GM18870 (cell line): Measurements from ENCODE around the gene ONECUT3.

Experiments
- ATAC-seq: cut with Tn5 transposase; IDR thresholded peaks from one replicate; pipeline ENCODE4 v1.9.1; 2021; ENCODE audit warnings: moderate library complexity; ENCODE audit not compliant: unreplicated experiment

The ONECUT3 gene

GRCh38 chr19:1767464-1767933 lies 14.2 kb downstream of the ONECUT3 start:
- no peak for ATAC-seq

GRCh38 chr19:1768248-1768647 lies 14.9 kb downstream of the ONECUT3 start:
- no peak for ATAC-seq

GRCh38 chr19:1768918-1769644 lies 15.8 kb downstream of the ONECUT3 start:
- no peak for ATAC-seq

GRCh38 chr19:1769645-1769985 lies 16.3 kb downstream of the ONECUT3 start:
- ATAC-seq = no peak

GRCh38 chr19:1770866-1771576 lies 17.7 kb downstream of the ONECUT3 start:
- ATAC-seq = no peak

- ATAC-seq = no peak
Measured at GRCh38 chr19:1773184-1773583, 19.9 kb downstream of the ONECUT3 start.

GRCh38 chr19:1774989-1775772 lies 21.9 kb downstream of the ONECUT3 start:
- no peak for ATAC-seq

GRCh38 chr19:1775951-1776605 lies 22.8 kb downstream of the ONECUT3 start:
- ATAC-seq = no peak

GRCh38 chr19:1776606-1777147 lies 23.4 kb downstream of the ONECUT3 start:
- ATAC-seq = no peak

GRCh38 chr19:1777149-1777548 lies 23.8 kb downstream of the ONECUT3 start:
- no peak for ATAC-seq

- ATAC-seq = no peak
Measured at GRCh38 chr19:1779574-1779973, 26.3 kb downstream of the ONECUT3 start.

GRCh38 chr19:1780272-1780958 lies 27.1 kb downstream of the ONECUT3 start:
- no peak for ATAC-seq

- no peak for ATAC-seq
Measured at GRCh38 chr19:1782521-1782920, 29.2 kb downstream of the ONECUT3 start.

GRCh38 chr19:1783354-1783753 lies 30.0 kb downstream of the ONECUT3 start:
- no peak for ATAC-seq

- no peak for ATAC-seq
Measured at GRCh38 chr19:1783874-1784273, 30.6 kb downstream of the ONECUT3 start.

GRCh38 chr19:1785310-1785709 lies 32.0 kb downstream of the ONECUT3 start:
- ATAC-seq = no peak

- ATAC-seq = no peak
Measured at GRCh38 chr19:1786668-1787067, 33.4 kb downstream of the ONECUT3 start.

GRCh38 chr19:1787116-1787515 lies 33.8 kb downstream of the ONECUT3 start:
- ATAC-seq = no peak

- ATAC-seq = no peak
Measured at GRCh38 chr19:1789261-1790041, 36.1 kb downstream of the ONECUT3 start.
